Measurements from ENCODE around the gene MSI2.
A peak's percentile ranks its signal among the peaks of the same experiment; 100 is the strongest.

MSI2 gene

GRCh38 chr17:57641761-57642160, 385.4 kb downstream of the MSI2 start:
- no peak for DNase-seq

- DNase-seq, result no peak
Measured at GRCh38 chr17:57643062-57643461, 386.7 kb downstream of the MSI2 start.

- no peak for DNase-seq
Measured at GRCh38 chr17:57644326-57644725, 388.0 kb downstream of the MSI2 start.

- DNase-seq, result no peak
Measured at GRCh38 chr17:57645950-57646665, 389.8 kb downstream of the MSI2 start.

- no peak for DNase-seq
Measured at GRCh38 chr17:57648720-57649119, 392.4 kb downstream of the MSI2 start.

GRCh38 chr17:57649191-57649590, 392.9 kb downstream of the MSI2 start:
- DNase-seq, result no peak

GRCh38 chr17:57649731-57650484, 393.6 kb downstream of the MSI2 start:
- no peak for DNase-seq

- DNase-seq, result no peak
Measured at GRCh38 chr17:57650548-57650947, 394.2 kb downstream of the MSI2 start.

GRCh38 chr17:57651451-57651850, 395.1 kb downstream of the MSI2 start:
- DNase-seq, result no peak

- no peak for DNase-seq
Measured at GRCh38 chr17:57651996-57652395, 395.7 kb downstream of the MSI2 start.

- no peak for DNase-seq
Measured at GRCh38 chr17:57652811-57653210, 396.5 kb downstream of the MSI2 start.

- DNase-seq, result no peak
Measured at GRCh38 chr17:57653279-57653678, 397.0 kb downstream of the MSI2 start.

- no peak for DNase-seq
Measured at GRCh38 chr17:57654040-57654775, 397.9 kb downstream of the MSI2 start.

- DNase-seq, result no peak
Measured at GRCh38 chr17:57655553-57655952, 399.2 kb downstream of the MSI2 start.

- no peak for DNase-seq
Measured at GRCh38 chr17:57657211-57657610, 400.9 kb downstream of the MSI2 start.

GRCh38 chr17:57662041-57662440, 405.7 kb downstream of the MSI2 start:
- DNase-seq, result no peak

GRCh38 chr17:57662644-57663308, 406.5 kb downstream of the MSI2 start:
- peak; percentile 86 for DNase-seq

- DNase-seq, result no peak
Measured at GRCh38 chr17:57663326-57664070, 407.2 kb downstream of the MSI2 start.

- peak; percentile 19 for DNase-seq
Measured at GRCh38 chr17:57665128-57665527, 408.8 kb downstream of the MSI2 start.

- no peak for DNase-seq
Measured at GRCh38 chr17:57665696-57666095, 409.4 kb downstream of the MSI2 start.

GRCh38 chr17:57666201-57666870, 410.0 kb downstream of the MSI2 start:
- DNase-seq, result no peak

Measured in right kidney (tissue), 1 donor.